ENCODE data around the gene EDRF1. TPM values are rescaled to one million over a fixed set of nuclear protein-coding genes. Genes with fewer than 3 reads are reported as not detected.

EDRF1 gene
- total RNA-seq, 1 donor from 2014 or later = 23.2 TPM

DNA sequence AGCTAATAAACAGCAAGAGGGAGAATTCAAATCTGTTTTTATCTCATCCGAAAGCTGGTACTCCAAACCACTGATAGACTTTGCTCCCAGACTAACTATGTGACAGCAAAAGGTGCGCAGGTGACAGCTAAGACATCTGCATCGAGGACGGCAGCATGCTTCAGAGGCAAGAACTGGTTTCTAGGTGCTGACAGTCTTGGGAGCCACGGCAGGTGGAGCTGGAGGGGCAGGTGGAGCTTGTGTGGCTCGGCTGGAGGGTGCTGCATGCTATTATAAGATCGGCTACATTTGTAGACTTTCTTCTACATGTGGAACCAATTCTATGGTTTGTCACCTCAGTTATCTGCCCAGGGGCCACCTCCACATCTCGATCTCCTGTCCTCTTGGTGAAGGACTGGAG, 77.9 kb downstream of the EDRF1 start:
- no peak for DNase-seq (ENCODE audit: extremely low spot score, unreplicated experiment)
- no peaks in the 10 kb centered on the region for H3K4me1 Mint-ChIP-seq (ENCODE audit: unreplicated experiment)
- H3K9me3 Mint-ChIP-seq (ENCODE audit: unreplicated experiment) = no peaks in the 10 kb centered on the region
- H3K27ac Mint-ChIP-seq (ENCODE audit: unreplicated experiment) = no peak overlapping the region
- no peak overlapping the region for H3K4me3 Mint-ChIP-seq (ENCODE audit: unreplicated experiment)
- peaks cover 28% of the 10 kb centered on the region for H3K36me3 Mint-ChIP-seq (ENCODE audit: unreplicated experiment)
- TF ChIP-seq, protein P1, sequence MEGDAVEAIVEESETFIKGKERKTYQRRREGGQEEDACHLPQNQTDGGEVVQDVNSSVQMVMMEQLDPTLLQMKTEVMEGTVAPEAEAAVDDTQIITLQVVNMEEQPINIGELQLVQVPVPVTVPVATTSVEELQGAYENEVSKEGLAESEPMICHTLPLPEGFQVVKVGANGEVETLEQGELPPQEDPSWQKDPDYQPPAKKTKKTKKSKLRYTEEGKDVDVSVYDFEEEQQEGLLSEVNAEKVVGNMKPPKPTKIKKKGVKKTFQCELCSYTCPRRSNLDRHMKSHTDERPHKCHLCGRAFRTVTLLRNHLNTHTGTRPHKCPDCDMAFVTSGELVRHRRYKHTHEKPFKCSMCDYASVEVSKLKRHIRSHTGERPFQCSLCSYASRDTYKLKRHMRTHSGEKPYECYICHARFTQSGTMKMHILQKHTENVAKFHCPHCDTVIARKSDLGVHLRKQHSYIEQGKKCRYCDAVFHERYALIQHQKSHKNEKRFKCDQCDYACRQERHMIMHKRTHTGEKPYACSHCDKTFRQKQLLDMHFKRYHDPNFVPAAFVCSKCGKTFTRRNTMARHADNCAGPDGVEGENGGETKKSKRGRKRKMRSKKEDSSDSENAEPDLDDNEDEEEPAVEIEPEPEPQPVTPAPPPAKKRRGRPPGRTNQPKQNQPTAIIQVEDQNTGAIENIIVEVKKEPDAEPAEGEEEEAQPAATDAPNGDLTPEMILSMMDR (IDR thresholded peaks at IDR 0.05) = no peak
- no peaks in the 10 kb centered on the region for H3K27me3 Mint-ChIP-seq (ENCODE audit: unreplicated experiment)

DNA sequence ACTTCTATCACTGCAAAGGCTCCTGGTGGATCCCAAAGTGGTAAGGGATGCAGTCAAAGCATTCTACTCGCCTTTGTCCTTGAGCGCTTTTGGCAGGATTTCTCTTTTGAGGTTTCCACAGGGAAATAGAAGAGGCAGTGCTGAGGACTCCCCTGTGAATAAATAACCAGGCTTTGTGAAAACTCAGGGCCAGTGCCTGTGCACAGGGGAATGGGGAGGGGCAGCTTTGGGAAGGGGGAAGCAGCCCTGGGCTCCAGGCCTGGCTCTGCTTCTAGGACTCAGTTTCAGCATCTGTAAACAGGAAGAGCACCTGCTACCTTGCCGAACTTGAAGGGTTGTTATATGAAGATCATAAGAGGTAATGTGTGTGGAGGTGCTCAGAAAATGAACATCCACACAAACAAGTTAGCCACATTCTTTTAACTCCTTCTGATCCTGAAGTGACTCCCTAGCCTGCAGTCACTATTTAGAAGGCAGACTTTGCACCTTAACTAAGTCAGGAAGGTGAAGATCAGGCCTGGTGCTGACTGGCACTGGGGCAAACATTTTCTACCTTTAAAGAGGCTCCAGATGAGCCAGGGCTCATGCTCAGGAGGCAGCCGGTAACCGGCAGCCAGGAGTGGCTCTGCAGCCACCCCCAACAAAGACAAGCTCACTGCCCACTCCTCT, 78.6 kb downstream of the EDRF1 start:
- Mint-ChIP-seq H3K4me3 (ENCODE audit: unreplicated experiment) (no peak overlapping the region), H3K27me3 (ENCODE audit: unreplicated experiment) (no peaks in the 10 kb centered on the region), H3K36me3 (ENCODE audit: unreplicated experiment) (peaks cover 25% of the 10 kb centered on the region), H3K4me1 (ENCODE audit: unreplicated experiment) (no peaks in the 10 kb centered on the region), H3K27ac (ENCODE audit: unreplicated experiment) (no peak overlapping the region), H3K9me3 (ENCODE audit: unreplicated experiment) (no peaks in the 10 kb centered on the region)
- TF ChIP-seq, protein P1 (IDR thresholded peaks at IDR 0.05) = no peak
- DNase-seq (ENCODE audit: extremely low spot score, unreplicated experiment) = no peak

DNA sequence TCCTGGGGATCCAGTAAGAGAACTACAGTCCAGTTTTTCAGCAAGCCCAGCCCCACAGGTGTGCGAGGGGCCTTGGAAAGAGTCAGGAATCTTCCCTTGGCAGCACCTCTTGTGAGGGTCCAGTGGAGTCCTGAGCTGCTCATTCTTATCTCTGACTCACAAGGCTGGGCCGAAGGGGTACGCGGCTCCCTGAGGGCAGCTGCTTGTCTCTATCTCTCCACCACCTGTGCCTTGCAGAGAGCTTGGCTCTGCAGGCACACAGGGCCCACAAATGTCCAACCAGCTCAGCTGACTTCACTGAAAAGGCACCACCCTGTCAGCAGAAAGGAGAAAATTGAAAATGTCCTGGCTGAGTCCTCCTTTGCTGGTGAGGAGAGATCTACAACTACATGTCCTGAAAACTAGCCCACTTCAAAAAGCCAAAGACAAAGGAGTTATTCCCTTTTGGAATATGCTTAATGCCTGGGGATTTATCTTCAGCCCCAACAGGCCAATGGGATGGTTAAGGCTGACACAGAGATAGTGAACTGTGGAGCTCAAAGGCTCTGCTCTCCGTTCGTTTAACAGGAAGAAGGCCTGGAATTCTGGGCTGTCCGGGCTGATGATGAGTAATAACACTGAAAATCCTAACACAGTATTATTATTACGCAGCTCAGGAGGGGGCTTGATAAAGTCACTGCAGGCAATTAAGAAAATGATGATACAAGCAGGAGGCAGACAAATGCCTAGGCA, 80.1 kb downstream of the EDRF1 start:
- H3K27me3 Mint-ChIP-seq (ENCODE audit: unreplicated experiment) = no peaks in the 10 kb centered on the region
- no peak overlapping the region for H3K27ac Mint-ChIP-seq (ENCODE audit: unreplicated experiment)
- no peak for DNase-seq (ENCODE audit: extremely low spot score, unreplicated experiment)
- H3K4me3 Mint-ChIP-seq (ENCODE audit: unreplicated experiment) = no peak overlapping the region
- H3K9me3 Mint-ChIP-seq (ENCODE audit: unreplicated experiment) = no peaks in the 10 kb centered on the region
- TF ChIP-seq, protein P1 (IDR thresholded peaks at IDR 0.05) = no peak
- H3K4me1 Mint-ChIP-seq (ENCODE audit: unreplicated experiment) = no peaks in the 10 kb centered on the region
- H3K36me3 Mint-ChIP-seq (ENCODE audit: unreplicated experiment) = peaks cover 14% of the 10 kb centered on the region

DNA sequence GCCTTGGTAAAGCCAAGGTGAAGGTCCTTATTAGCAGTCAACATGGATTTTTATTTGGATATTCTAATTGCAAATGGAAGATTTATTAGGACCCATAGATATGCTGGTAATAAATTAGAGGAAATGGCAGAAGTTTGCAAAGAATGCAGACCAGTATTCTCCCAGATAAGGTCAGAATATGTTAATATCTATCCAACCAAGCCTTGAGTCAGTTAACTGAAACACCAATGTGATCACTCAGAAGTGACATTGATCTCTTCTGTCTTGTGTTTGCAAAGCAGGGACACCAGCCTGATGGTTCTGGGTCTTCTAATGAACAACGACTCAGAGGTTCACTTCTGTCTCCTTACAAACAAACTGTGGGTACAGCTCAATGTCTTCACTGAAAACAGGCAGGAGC, 82.1 kb downstream of the EDRF1 start:
- no peaks in the 10 kb centered on the region for H3K27me3 Mint-ChIP-seq (ENCODE audit: unreplicated experiment)

DNA sequence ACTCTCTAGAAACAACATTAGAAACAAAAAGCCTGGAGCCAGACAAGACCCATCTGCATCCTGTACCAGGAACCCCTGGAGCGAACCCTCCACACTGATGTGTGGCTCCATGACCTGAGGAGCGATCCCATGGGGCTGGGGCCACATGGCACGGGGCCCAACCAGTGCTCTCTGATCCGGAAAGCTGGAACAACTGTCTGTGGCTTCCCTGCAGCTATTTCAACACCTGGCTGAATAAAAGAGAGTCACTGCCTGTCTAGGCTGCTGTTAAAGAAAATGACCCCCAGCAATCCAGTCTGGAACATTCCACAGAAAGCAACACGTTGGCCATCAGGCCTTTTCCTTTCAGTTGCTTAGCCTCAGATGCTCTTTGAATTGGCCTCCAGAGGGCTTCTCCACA, 82.6 kb downstream of the EDRF1 start:
- Mint-ChIP-seq H3K36me3 (ENCODE audit: unreplicated experiment) (peaks cover 30% of the 10 kb centered on the region), H3K4me1 (ENCODE audit: unreplicated experiment) (no peaks in the 10 kb centered on the region), H3K27me3 (ENCODE audit: unreplicated experiment) (no peaks in the 10 kb centered on the region), H3K4me3 (ENCODE audit: unreplicated experiment) (no peak overlapping the region), H3K27ac (ENCODE audit: unreplicated experiment) (no peak overlapping the region), H3K9me3 (ENCODE audit: unreplicated experiment) (no peaks in the 10 kb centered on the region)
- DNase-seq (ENCODE audit: extremely low spot score, unreplicated experiment) = no peak
- TF ChIP-seq, protein P1 (IDR thresholded peaks at IDR 0.05) = no peak

More for the DNA sequence above, 82.1 kb downstream of the EDRF1 start:
- H3K4me3 Mint-ChIP-seq (ENCODE audit: unreplicated experiment) = no peak overlapping the region
- peaks cover 29% of the 10 kb centered on the region for H3K36me3 Mint-ChIP-seq (ENCODE audit: unreplicated experiment)
- H3K9me3 Mint-ChIP-seq (ENCODE audit: unreplicated experiment) = no peaks in the 10 kb centered on the region
- no peak for DNase-seq (ENCODE audit: extremely low spot score, unreplicated experiment)
- H3K27ac Mint-ChIP-seq (ENCODE audit: unreplicated experiment) = no peak overlapping the region
- H3K4me1 Mint-ChIP-seq (ENCODE audit: unreplicated experiment) = no peaks in the 10 kb centered on the region
- TF ChIP-seq, protein P1 (IDR thresholded peaks at IDR 0.05) = no peak
